GM18858 (cell line): ENCODE results near the gene CHRNB4.

Source experiments
- ATAC-seq: cut with Tn5 transposase; IDR thresholded peaks from one replicate; pipeline ENCODE4 v1.9.1; 2021; ENCODE audit not compliant: unreplicated experiment

Gene CHRNB4

DNA sequence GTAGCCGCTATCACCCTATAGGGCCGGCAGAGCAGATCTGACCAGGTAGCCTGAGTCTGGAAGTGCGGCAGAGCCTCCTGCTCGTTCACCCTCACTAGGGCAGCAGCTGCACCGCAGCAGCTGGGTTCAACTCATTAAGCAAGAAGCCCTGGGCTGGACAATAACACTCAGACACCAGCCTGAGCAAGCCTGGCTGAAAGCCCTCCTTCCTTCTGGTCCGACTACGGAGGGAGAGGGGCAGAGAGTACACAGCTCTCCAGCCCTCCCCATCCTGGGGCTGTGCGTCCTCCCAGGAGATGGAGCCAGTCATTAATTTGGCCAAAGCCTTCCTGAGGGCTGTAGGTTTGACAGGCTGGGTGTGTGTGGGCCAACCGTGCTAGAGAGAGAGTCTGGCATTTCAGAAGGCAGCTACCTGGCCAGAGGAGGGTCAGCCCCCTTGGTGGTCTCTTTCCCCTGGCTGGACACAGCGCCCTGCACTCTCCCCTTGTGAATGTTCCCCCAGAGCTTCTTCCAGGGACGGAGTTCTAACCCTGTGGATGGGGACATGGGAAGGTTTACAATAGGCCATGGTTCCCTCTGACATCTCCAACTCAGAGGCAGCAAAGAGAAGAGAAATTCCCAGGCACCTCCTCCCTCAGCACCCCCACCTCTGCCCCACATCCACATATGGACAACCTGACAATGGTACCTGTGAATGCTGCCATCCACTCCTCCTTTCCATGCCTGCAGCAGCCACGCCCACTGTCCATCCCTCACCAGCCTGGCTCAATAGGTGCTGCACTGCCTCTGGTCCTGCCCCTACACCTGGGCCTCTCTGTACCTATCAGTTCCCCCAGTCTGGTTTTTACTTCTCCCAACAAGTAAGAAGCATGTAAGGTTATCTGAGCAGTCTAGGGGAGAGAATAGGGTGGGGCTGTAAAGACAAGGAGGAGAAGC is 6.5 kb downstream of the CHRNB4 start:
- ATAC-seq = no peak

DNA sequence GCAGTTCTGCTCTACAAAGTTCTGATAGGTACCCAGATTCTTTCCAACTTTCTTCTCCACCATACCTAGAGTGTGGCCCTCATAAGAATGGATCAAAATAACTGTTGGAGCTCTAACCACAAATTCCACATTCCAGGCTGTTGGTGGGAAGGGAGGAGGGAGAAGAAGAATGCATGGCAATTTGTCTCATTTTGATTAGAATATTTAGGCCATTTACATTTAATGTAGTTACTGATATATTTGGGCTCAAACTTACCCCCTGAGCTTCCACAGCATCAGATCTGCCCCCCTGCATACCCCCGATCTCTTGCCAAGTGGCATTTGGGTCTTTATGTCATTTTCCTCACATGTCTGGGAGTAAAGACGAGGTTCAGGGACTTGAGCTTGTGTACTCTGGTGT is 7.7 kb downstream of the CHRNB4 start:
- ATAC-seq = no peak

DNA sequence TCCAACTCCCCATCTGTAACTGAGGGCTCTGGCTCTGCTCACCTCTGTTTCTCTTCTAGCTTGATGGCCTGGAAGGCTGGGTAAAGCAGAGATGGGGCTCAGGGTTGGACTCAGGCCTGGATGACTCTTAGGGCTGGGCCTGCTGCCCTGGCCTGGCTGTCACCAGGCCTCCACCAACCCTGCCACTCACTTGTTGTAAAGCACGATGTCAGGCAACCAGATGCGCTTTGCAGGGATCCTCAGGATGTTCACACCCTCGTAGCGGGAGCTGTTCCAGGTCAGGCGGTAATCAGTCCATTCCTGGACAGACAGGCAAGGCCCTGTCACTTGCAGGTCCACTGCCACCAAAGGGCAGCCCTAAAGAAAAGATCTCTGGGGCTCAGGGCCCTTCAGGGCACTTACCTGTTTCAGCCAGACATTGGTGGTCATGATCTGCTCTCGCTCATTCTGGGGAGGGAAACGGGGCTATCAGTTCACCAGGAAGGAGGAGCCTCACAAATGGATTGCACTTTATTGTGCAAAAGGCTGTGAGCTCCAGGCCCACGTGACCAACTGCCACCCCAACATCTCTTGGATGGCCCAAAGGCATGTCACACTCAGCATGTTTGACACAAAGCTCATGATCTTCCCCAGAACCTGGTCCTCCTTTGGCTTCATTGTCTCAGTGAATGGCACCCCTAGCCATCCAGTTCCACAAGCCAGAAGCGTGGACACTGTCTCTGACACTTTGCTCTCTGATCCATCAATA is 9.9 kb downstream of the CHRNB4 start:
- ATAC-seq = no peak

DNA sequence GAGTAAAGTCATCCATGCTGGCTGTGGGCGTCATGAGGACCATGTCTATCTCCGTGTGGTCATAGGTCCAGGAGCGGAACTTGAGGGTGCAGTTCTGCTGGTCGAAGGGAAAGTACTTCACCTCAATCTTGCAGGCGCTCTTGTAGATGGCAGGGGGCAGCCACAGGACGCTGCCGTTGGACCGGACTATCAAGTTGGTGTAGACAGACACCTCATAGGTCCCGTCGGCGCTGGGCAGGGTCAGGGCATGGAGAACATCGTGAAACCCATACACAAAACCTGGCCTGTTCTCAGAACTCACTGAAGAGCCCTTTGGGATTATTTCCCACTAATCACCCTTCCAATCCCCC is 11.3 kb downstream of the CHRNB4 start:
- ATAC-seq = no peak

DNA sequence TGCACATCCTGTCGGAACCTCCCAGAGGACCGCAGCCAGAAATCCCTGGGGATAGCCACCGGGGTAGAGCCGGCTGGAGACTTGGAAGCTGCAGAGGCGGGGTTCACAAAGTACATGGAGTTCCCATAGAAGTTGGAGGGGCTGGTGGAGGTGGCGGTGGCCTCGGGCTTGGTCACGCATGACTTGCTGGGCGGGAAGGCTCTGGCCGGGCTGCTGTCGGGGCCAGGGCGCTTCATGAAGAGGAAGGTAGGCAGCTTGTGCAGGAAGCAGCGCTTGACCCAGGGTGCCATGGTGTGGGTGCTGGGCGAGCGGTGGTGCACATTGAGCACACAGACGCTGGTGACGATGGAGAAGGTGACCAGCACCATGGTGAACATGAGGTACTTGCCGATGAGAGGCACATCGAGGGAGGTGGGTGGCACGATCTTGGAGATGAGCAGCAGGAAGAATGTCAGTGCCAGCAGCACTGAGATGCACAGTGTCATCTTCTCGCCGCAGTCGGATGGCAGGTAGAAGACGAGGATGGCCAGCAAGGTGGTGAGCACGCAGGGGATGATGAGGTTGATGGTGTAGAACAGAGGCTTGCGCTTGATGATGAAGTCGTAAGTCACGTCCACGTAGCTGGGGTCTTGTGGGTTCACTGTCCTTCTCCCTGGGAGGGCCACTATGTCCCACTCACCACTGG is 11.8 kb downstream of the CHRNB4 start:
- no peak for ATAC-seq

DNA sequence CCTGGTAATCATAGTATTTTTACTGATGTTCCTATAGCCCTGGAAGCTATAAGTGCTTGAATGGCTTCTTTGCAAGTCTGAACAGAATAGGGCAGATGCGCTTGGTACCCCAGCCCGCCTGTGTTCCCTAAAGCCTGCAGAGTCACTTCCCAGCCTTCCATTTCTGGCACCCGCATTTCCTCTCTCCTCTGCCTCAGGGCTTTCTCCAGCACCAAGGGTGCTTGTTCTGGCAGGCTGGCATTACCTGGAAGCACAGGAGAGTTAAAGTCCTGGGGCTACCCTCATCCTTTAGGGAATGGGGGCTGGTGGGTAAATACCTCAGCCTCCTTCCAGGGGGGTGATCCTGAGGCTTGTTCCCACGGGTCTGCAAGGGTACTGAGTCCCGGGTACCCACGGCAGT is 12.8 kb downstream of the CHRNB4 start:
- no peak for ATAC-seq

DNA sequence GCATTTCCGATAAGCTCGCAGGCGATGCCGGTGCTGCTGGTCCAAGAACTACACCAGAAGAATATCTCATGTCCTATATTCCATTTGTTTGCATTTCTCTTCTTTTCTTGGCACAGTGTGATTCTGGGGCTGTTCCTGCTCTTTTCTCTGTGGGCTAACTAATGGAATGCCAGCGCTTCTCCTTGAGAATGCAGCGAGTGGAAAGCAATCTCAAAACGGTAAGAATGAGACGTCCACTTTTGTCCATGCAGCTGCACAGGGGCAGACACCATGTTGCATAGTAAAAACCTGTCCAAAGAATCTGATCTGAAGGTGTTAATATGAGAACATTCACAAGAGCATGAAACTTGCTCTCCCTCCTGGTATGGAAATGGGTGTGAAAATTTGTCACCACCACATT is 13.7 kb downstream of the CHRNB4 start:
- ATAC-seq = no peak

DNA sequence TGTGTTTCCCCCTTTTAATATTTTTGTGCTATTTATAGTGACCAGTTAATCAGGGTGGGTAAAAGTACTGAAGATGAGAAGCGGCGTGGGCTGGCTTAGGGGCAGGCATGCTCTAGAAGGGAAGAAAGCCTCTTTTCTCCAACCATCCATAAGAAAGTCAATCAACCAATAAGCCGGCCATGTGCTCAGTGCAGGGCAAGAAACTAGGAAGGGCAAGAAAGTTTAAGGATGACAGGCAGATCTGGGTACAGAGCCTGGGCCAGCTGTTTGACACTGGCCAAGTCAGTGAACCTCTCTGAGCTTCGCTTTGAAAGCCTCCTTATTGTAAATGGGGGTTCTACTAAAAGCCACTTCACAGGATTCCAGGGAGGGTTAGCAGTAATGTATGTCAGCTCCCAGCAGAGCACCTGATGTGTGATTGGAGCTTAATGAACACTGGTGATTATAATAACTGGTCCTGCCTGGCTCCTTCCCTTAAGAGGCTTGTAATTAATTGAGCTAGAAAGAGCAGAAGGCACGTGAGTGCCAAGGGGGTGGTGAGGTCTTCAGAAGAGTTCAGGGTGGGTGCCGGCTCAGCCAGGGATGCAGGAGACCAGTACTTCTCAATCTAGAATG is 14.5 kb downstream of the CHRNB4 start:
- no peak for ATAC-seq

DNA sequence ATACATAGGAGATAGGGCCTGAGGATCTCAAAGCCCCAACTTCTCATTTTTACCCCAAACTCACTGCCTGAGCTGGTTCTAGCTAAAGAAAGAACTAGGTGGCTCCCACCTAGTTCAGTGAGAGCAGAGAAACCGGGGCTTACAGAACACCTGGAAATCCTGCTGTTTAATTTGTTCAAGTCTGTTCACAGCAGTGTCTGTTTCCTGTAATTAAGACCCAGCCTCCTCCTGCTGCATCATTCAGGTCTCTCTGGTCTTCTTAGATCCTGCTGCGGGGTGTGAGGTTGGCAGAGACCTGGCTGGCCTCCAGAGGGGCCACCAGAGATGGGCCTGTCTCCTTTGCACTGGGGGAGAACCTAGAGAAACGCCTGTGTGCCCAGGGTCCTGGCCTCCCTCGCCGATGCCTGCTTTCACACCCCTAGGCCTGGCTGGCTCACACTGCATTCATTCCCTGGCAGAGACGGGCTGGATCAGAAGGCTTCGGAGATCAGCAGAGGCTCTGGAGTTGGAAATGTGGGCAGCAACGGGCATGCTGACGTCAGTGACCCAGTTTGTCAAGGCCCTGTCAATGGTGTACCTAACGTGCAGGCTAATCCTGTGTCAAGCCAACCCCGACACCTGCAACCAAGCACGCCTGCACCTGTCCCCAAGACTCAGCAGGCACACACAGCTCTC is 15.3 kb downstream of the CHRNB4 start:
- no peak for ATAC-seq

DNA sequence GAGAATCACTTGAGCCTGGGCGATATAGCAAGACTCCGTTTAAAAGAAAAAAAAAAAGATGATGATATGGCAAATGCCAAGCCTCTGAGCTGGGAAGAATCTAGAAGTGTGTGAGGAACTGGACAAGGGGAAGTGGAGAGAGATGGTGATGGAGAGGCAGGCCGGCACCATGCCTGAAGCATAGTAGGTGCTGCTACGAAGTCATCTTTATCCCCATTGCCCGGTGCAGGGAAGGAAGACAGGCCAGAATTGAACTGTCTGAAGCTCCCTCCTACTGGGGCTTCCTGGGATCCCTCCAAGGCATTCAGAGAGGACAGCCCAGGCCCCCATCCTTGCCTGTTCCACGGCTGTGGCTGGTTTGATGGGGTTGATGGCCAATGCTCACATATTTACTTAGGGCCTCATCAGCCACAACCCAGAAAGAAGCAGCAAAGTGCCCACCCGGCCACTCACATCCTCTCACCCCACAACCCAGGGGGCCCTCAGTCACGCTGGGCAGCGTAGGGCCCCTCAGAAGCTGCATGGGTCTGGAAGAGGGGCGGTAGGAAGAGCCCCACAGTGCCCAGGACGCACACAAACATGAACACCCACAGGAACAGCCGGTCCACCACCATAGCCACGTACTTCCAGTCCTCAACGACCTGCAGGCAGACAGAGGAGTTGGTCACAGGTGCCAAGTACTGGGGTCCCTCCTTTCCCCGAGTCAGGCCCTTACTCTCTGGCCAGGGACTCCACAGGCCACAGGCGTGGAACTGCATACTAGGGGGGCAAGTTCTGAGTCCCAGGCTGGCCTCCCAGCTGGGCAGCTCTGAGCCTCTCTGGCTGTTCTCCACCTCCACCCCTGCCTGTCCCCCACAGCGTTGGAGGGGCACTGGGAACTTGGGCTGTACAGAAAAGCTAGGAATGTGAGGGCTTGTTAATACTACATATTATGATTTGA is 16.1 kb downstream of the CHRNB4 start:
- ATAC-seq = no peak

DNA sequence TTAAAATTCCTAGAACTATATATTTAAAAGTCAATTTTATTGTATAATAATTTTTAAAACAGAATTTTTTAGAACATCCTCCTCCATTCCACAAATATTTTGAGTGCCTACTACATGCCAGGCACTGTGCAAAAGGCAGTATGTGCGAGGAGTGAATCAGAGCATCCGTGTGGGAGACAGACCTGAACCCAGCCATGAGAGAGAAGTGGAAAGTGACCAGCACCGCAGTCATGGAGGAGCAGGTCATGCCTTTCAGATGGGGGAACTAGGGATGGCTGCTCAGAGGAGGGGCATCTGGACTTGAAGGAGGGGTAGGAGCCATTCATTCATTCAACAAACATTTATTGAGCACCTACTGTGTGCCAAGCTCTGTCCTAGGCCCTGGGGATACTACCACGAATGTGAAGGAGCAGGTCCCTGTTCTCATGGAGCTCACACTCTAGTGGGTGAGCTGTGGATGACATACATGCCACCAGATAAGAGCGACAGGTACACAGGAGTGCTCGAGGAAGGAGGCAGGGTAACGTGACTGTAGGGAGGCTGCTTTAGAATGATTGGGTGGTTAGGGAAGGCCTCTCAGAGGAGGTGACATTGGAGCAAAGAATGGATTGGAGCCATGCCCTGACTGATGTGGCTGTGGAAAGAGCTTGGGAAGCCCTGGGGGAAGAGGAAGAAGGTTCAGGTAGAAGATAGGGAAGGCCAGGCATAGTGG is 17.1 kb downstream of the CHRNB4 start:
- ATAC-seq = no peak

DNA sequence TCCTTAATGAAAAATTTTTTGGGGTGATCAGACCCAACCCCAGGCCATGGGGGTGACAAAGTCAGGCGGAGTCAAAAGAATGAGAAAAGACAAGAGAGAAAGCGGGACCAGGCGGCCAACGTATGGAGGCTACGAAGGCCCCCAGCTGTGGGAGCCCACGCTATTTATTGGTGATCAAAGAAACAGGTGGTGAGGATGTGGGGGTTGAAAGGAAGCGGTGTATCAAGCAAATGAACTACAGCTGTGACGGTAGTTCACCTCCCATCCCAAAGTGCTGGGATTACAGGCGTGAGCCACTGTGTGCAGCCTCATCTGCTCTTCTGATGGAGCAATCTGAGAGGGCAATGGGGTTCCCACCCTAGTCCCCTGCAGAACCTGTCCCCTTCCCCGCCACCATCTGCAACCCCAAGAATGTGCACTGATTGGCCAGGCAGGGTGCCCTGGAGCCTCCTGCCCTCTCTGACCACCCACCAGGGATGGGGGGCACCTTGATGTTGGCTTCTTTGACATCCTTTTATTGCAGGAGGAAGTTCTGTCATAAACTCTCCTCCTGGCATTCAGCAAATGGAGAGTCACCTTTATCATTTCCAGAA is 19.1 kb downstream of the CHRNB4 start:
- ATAC-seq = no peak

DNA sequence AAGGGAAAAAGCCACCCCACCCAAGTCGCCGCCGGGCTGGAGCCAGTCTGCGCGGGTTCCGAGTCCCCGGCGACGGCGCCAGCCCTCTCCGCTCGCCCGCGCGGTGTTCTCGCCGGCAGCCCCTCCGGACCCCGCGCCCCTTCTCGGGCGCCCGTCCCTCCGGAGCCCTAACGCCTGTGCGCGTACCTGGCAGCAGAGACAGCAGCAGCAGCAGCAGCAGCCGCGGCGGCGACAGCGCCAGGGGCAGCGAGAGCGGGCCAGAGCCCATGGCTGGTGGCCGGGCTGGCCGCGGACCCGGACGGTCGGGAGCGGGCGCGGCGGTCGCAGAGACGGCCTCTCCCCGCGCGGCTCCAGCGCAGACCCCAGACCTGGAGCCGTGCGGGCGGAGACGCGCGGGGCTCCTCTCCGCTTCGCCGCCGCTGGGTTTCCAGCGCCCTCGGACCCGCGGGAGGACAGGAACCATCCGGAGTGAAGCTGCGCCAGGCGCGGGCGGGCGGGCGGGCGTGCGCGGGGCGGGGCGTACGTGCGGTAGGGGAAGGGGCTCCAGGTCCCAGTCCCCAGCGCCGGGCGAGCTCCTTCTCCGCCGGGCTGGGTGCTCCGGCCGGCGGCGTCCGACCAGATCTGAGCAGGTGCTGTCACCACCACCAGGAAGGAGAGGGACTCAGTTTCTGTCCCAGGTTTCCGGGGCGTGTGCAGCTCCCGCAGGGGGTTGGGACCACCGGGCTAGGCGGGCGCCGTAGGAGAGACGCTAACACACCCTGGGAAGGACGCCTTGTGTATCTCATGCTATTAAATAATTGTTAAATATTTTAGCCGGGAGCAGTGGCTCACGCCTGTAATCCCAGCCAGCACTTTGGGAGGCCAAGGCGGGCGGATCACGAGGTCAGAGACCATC is 20.2 kb downstream of the CHRNB4 start, which contains the start of gene CHRNA3:
Gene CHRNA3 (minus strand): TSS at position 470 of the 895 bp plus-strand sequence. CDS start 202 bp downstream, at position 268.
- ATAC-seq = no peak

DNA sequence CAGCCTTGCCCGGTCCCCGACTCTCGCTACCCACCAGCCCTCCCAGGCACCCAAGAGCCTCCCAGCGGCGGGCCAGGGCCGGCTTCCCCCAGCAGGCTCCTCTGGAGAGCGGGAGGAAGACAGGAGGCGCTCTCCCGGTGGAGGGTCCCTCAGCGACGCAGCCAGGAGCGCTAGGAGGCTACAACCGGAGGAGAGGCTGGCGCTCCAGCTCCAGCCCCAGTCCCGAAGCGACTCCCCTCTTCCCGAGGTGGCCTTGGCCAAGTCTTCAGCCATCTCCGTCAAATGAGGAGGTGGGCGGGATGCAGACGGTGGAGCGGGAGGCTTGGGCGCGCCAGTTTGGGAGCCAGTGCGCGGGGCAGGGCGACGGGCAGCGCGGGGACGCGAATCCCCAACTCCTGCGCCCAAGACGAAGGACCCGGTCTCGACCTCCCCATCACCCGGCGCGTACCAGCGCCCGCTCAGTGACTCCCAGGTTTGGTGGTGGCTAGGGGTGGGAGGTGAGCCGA is 20.9 kb downstream of the CHRNB4 start:
- ATAC-seq = no peak

DNA sequence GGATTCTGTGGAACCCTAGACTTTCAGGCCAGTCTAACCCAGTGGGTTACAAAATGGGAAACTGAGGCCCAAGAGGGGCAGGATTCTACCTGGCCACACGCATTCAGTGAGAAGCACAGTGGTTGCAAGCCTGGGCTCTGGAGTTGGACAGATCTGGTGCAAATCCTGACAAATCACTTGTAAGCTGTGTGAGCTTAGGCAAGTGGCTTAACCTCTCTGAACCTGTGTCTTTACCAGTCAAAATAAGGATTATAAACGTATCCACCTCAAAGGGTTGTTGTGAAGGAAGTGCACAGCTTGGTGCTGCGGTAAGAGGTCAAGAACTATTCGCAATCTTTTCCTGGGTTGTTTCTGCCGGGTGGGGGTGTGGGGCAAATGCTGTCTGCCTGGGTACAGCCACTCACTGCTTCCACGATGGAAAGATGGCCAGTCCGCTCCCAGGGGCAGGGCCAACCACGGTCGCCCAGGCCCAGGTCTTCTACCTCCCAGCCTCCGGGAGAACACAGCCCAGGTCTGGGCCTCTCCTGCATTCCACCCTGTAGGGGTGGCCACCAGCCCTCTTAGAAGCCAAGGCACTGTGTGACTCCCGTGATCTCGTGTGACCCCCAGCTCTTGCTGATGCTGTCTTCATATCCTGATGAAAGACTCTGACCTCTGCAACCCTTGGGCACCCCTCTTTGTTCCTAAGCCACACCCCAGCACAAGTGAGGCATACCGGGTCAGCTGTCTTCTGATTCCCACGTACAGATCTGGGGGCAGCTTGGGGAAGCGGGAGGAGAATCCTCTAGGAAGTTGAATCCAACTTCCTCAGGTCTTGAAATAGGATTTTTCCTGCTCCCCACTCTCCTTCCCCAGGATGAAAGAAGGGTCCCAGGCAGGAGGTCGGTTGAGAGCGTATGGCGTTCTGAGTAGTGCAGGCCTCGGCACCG is 21.7 kb downstream of the CHRNB4 start:
- ATAC-seq = no peak

DNA sequence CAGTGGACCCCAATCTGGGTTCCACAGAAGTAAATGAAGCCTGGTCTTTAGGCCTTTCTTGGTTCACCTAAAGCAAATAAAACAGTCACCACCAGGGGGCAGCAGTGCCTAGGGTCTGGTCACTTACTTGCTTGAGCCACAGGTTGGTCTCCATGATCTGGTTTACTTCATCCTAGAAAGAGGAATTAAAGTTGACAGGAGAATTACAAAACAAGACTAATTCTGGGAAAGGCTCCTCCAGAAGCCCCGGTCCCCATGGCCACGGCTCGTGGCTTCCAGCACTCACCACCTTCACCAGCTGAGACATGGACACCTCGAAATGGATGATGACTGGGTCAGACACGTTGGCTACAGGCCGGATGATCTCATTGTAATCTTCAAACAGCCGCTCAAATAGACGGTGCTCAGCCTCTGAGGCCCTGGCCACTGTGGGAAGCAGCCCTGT is 22.5 kb downstream of the CHRNB4 start:
- ATAC-seq = no peak
